Lung microvascular endothelial cell (primary cell): Measurements from ENCODE around the gene BBS9. TPM values are rescaled to one million over a fixed set of nuclear protein-coding genes. Genes with fewer than 3 reads are reported as not detected.
A peak's percentile ranks its signal among the peaks of the same experiment; 100 is the strongest.
"Not testable (repeated sequence)": the region's sequence is repeated elsewhere in the genome, so short reads cannot be mapped to it uniquely, and the experiment has no call there.

Experiments
- DNase-seq, 2 donors: peaks; one replicate each; pipeline versions ENCODE4 v3.0.0 to v3.0.0-alpha.2; 2010; ENCODE audit warnings: low read depth in 2 of 2
- total RNA-seq: library from RNA; depleted of rRNA; stranded (reverse); fragments of >200 nt; gene quantifications from 2 replicates; pipeline ENCODE4 v1.2.1, GENCODE V29; 2014

The BBS9 gene
- total RNA-seq, 1 donor from 2014 or later, result 13.7 TPM

- no peak for DNase-seq
Observed at GRCh38 chr7:33428415-33428814, 299.1 kb downstream of the BBS9 start.

DNA sequence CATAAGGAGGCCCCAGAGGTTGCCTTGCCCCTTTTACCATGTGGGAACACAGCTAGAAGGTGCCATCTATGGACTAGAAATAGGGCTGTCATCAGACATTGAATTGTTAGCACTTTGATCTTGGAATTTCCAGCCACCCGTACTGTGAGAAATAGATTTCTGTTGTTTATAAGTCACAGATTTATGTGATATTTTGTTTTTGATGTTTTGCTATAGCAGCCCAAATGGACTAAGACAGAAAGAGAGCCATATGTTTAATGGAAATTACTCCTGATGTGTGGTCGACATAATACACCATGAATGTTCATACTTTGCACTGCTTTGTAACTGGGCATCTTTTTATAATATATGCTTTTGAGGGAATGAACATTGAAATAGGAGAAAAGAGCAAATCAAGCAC, 302.2 kb downstream of the BBS9 start:
- no peak for DNase-seq

DNA sequence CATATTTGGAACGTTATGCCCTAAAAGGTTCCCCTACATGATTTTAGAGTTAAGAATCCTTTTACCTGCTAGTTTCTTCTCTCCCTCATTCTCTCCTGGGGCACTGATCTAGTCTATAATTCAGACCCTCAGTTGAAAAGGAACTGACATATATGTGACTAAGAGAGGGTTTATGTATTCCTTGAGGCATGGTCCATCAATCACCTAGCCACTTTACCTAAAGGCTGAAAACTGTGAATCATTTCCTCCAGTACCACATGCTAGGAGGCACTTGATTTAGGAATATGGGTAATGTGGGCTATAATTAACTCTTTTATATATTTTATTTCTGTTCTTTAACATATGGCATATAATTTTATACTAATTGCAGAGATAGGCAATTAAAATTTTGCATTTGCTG, 303.5 kb downstream of the BBS9 start:
- DNase-seq, result no peak

DNA sequence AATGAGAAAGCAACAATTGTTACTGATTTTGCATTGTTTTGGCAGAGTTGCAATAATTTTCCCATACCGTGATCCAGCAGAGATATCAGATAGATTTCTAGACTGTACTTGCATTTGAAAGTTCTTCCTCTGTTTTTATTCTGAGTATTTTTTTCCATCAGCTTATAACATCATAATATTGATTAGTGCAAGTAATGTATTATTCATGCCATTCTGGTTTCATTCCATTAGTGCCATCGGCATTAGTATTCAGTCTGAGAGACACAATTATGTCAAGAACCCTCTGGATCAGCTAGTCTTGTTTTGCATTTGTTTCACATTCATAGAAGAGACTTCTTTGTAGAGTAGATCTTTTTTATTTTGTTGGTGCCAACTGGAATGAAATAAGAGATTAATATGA, 304.0 kb downstream of the BBS9 start:
- DNase-seq, result no peak

DNA sequence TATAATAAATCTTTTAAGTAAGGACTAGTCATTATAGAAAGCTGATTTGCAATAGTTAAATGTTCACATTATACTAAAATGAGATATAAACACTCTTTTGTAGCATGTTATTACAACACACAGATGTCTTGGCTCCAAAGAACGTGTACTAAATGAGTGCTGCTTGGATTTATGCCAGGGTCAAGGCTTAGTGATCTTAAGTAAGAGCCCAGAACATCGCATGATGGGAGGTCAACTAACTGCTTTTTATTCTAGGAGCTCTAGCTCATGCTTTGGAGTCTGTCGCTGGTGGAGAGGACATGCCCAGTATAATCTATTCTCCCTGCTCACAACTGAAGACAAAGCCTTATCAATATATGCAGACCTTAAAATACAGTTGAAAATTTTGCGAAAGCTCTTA, 315.1 kb downstream of the BBS9 start:
- peak in 1 of 2 donors; percentile 2 for DNase-seq

- no peak for DNase-seq
Observed at GRCh38 chr7:33446551-33446950, 317.2 kb downstream of the BBS9 start.

DNA sequence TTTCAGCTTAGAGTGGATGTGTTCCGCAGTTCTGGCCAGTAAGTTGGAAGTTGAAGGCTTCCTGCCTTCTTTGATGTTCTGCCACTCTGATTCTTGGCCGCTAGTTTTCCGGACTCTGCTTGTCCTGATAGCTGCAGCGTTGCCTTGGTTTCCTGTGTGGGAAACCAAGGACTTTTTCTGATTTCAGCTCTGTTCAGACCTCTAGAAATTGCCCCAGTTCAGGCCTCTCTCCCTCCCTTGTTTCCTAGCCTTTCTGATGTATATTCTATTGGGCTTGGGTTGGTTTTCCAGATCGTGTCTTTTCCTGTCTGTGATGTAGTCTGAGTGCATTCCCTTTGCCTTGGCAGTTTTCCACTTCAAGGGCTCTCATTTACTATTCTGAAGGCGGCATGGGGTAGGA, 318.7 kb downstream of the BBS9 start:
- DNase-seq, result peak in 1 of 2 donors; percentile 44

DNA sequence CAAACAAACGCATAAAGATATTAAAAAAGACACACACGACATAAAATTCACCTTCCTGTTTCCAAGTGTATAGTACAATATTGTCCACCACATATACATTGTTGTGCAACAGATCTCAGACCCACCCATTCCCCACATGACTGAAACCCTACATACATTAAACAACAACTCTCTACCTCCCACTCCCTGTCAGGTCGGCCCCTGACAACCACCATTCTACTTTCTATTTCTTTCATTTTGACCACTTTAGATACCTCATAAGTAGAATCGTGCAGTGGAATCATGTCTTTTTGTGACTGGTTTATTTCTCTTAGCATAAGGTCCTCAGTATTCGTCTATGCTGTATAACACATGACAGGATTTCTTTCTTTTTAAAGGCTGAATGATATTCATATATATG, 320.5 kb downstream of the BBS9 start:
- no peak for DNase-seq

DNA sequence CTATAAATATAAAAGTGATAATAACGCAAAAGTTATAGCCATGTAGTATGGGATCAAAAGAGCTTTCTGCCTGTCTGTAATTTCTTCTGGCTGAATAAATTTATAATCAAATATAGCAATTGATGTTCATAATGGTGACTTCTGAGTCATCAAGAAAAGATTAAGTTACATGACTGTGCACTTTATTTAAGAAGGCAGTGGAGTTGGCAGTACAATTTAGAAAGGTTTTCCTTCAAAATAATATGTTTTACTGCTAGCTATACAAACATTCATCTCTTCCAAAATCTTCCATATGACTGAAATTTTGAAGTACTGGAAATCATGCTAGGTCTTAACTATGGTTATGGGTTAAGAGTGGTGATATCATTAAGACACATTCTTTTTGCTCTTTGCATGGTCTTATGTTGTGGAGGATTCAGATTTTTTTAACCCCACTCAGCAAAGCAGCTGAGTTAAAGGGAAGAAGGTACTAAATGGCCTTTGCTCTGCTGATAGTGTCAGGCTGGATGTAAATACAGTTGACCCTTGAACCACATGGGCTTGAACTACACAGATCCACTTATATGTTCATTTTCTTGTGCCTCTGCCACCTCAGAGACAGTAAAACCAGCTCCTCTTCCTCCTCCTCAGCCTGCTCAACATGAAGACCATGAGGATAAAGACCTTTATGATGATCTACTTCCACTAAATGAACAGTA, 323.6 kb downstream of the BBS9 start:
- no peak for DNase-seq

DNA sequence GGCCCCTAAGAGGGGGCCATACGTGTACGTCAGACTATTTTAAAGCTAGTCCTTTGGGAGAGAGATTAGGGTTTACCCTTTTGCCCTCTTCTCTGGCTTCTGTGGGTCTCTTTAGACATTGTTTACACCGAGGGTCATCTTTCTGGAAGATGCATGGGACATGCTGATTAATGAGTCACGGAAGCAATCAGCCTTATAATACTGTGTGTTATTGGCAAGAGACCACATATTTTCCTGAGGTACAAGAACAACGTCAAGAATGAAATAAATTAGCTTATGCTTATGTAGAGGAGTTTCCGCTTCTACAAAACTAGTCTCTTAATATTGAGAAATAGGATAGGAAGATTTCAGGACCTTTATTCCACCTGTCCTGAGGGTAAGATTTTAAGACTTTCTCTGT, 327.7 kb downstream of the BBS9 start:
- DNase-seq, result no peak

DNA sequence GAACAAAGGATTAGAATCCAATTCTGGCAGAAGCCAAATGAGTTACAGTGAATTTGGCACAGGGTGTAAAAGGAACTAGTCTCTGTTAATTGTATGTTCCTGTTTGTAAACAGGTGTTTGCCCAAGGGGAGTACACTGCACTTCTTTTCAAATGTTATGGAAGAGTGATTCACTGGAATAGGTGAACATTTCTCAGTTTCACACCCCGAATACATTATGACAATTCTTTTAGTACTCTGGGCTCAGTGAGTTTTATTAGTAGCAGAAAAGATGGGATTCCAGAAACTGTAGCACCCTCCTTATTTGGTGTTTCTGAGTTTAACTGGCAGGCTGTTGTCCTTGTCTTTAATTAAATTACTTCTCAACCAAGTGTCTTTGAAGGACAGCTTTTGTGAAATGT, 329.2 kb downstream of the BBS9 start:
- DNase-seq, result no peak

GRCh38 chr7:33459340-33459751, 330.0 kb downstream of the BBS9 start:
- peak; percentile 53 to 83 for DNase-seq

- no peak for DNase-seq
Observed at GRCh38 chr7:33463131-33463530, 333.8 kb downstream of the BBS9 start.

DNA sequence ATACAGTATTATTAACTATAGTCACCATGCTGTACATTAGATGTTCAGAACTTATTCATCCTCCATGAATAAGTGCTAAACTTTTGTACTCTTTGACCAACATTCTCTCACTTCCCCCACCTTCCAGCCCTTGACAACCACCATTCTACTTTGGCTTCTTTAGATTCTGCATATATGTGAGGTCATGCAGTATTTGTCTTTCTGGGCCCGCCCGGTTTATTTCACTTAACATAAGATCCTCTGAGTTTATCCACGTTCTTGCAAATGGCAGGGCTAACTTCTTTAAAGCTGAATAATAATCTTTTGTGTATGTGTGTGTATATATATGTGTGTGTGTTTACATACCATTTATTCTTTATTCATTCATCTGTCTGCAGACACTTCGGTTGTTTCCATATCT, 336.8 kb downstream of the BBS9 start:
- DNase-seq, result no peak

DNA sequence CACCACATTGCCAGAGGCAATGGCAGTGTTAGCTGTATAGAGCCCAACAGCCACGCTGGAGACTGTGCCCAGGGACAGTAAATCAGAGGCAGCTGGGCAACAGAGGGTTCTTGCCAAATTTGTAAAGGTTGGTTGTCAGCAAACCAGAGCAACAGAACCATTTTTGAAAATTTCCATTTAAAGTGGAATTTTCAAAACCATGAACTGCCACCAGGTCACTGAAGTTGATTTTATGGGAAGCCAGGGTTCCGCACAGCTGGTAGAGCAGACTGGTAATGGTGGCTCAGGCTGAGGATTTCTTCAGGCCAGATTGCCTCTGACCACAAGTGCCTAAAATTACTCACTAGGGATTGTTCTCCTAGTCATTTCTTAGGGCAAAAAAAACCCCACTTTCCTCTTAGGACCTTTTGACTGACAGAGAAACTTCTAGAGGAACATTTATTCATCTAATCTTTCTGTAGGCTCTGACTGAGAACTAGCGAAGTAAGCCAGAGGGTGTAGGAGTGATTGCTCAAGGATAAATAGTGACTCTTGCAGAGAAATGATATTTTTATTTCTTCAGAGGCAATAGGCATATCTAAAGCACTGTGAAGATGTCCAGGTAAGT, 342.4 kb downstream of the BBS9 start:
- no peak for DNase-seq

DNA sequence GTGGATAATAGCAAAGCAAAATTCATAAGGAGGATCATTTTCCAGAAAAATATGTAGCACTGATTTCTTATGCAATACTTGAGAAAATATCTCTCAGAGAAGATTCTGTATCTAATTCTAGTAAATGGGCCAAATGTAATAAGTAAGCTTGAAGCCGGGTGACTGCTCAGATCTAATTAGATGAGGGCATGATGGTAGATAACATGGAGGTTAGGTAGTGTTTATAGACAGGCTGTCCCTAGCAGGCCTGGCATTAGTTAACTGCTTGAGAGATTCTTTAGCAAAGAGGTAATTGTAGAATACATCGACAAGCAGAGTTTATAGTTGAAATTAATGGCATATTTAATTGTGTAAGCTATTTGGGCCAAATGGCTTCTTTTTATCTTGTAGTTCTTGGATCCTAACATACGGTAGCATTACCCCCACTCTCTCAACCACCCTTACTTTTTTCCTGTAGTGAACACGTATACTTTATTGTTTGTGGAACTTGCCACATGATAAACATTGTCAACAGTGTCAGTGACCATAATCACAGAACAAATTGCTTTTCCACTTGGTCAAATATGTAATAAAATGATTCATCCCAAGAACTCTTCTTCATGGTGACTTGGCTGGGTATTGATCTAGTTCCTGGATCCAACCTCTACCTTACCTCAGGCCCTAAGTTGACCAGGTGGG, 343.1 kb downstream of the BBS9 start:
- DNase-seq, result no peak

- DNase-seq, result no peak
Observed at GRCh38 chr7:33477719-33478480, 348.5 kb downstream of the BBS9 start.

DNA sequence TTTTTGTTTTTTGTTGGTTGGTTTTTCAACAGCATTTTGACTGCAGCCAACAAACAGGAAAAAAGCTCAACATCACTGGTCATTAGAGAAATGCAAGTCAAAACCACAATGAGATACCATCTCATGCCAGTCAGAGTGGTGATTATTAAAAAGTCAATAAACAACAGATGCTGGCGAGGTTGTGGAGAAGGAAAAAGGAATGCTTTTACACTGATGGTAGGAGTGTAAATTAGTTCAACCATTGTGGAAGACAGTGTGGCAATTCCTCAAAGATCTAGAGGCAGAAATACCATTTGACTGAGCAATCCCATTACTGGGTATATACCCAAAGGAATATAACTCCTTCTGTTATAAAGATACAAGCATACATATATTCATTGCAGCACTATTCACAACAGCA, 355.1 kb downstream of the BBS9 start:
- not testable (repeated sequence) for DNase-seq

DNA sequence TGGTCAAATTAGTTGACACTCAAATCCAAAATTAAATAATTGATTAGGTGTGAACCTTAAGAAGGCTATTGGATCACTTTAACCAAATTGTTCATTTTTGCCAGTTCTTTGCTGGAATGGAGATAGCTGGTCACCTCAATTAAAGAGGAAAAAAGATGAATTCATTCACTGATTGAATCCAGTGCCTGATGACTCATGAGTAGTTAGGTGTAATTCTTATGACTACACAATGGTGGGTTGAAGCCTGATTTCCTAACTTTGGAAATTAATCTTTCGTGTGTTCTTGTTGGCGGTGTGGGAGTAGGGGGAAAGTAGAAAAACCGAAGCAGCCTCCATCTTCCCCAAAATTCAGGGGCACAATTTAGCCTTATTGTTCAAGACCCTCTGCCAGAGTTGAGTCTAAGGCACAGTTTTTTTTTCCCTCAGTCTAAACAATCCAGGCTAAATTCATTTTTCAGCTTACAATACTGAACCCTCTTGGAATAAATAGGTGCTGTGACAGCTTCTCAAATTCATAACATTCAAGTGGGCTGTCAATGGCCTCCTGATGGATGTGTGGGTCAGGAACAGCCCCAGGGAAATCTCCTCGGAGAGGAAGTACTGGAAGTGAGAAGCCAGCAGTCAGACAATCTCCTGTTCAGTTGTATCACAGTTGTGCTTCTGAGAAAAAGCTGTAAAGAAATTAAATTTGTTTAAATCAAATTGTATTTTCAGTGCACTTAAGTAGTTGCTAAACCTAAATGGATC, 356.6 kb downstream of the BBS9 start:
- peak in 1 of 2 donors; percentile 4 for DNase-seq

- DNase-seq, result no peak
Observed at GRCh38 chr7:33486633-33487032, 357.3 kb downstream of the BBS9 start.

DNA sequence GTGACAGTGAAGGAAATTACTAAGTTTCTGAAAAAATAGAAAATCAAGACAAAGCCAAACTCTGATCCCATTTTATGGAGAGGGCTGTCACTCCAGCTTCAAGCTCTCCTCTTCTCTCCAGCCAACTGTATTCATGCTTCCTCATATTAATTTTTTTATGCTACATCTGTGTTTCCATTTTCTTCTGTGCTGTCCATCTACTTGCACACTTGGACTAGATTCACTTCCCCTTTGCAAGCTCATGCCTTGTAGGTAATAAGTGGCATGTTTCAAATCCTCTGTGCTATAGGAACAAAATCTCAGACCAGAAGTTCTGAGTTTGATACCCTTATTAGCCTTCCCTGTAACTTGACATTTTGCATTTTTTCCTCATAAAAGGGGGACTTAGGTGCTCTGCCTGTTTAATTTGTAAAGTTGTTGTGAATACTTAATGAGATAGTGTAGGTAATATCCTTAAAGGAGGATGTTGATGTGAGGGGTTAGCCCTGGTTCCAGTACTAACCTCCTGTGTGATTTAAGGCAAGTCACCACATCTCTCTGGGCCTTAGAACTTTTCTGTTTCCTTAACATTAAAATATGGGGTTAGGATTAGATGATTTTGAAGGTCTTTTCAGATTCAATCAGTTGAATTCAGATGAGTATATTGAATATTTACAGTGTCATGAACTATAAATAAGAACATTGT, 358.8 kb downstream of the BBS9 start:
- no peak for DNase-seq
